Calu3 (cell line): ENCODE measurements around the gene TNFRSF8. TPM values are rescaled to one million over a fixed set of nuclear protein-coding genes. Genes with fewer than 3 reads are reported as not detected.

Experiments used
- BruUV-seq: library from RNA; stranded (reverse); fragments of 400-500 nt; replicated peaks from 2 replicates; lab custom pipeline; 2021; lab: Mats Ljungman, UMichigan
- CTCF ChIA-PET: fragments of 300-600 bp; sonication (Branson Sonifier 250); formaldehyde crosslinking; loops from one replicate; lab custom pipeline; 2022; ENCODE audit warnings: antibody characterized with exemption; lab: Charles Lee
- DNase-seq: peaks from one replicate; pipeline ENCODE4 v3.0.0; 2022
- H3K27ac Mint-ChIP-seq: one replicate; pipeline ENCODE4 v1.8.0; 2022; ENCODE audit warnings: mixed read lengths; ENCODE audit not compliant: unreplicated experiment
- H3K27me3 Mint-ChIP-seq: one replicate; pipeline ENCODE4 v1.8.0; 2022; ENCODE audit warnings: mixed read lengths; ENCODE audit not compliant: unreplicated experiment
- H3K36me3 Mint-ChIP-seq: one replicate; pipeline ENCODE4 v1.8.0; 2022; ENCODE audit warnings: mild to moderate bottlenecking, moderate library complexity, mixed read lengths; ENCODE audit not compliant: insufficient read depth, unreplicated experiment
- H3K4me1 Mint-ChIP-seq: one replicate; pipeline ENCODE4 v1.8.0; 2022; ENCODE audit warnings: mild to moderate bottlenecking, low read depth, mixed read lengths; ENCODE audit not compliant: unreplicated experiment
- H3K4me3 Mint-ChIP-seq: one replicate; pipeline ENCODE4 v1.8.0; 2022; ENCODE audit warnings: mild to moderate bottlenecking, low read depth, moderate library complexity, mixed read lengths; ENCODE audit not compliant: unreplicated experiment
- H3K9me3 Mint-ChIP-seq: one replicate; pipeline ENCODE4 v1.8.0; 2022; ENCODE audit warnings: low read depth, mixed read lengths; ENCODE audit not compliant: unreplicated experiment
- CTCF ChIP-seq: fragments of 200-600 bp; IDR thresholded peaks from one replicate; pipeline ENCODE4 v1.8.0; 2022; ENCODE audit warnings: antibody characterized with exemption; ENCODE audit not compliant: unreplicated experiment
- intact Hi-C: fragments of 100-400 bp; cut with micrococcal nuclease; formaldehyde crosslinking; loops from one replicate; pipeline ENCODE4 v1.10.0; 2022; ENCODE audit not compliant: unreplicated experiment
- total RNA-seq: library from RNA; stranded (reverse); gene quantifications from 2 replicates; pipeline ENCODE4 v1.2.3, GENCODE V29; 2022

The TNFRSF8 gene
- total RNA-seq, 1 experiment from 2014 or later = not detected

GRCh38 chr1:12121212-12122003 is 58.3 kb downstream of the TNFRSF8 start:
- H3K4me1 Mint-ChIP-seq = peaks cover 12% of the 10 kb centered on the region
- H3K4me3 Mint-ChIP-seq = no peak overlapping the region
- H3K36me3 Mint-ChIP-seq = no peaks in the 10 kb centered on the region
- H3K27me3 Mint-ChIP-seq = peaks cover 37% of the 10 kb centered on the region
- no peak for DNase-seq
- CTCF ChIA-PET = interaction anchor here (0.5 kb wide), 1 partner anchor 42 kb away, joined by 3 read pairs; no protein-coding TSS in a partner anchor
- intact Hi-C loops = no loop called here
- TF ChIP-seq CTCF = no peak
- H3K27ac Mint-ChIP-seq = no peak overlapping the region
- no TSS peak for BruUV-seq
- H3K9me3 Mint-ChIP-seq = peaks cover 3% of the 10 kb centered on the region

DNA sequence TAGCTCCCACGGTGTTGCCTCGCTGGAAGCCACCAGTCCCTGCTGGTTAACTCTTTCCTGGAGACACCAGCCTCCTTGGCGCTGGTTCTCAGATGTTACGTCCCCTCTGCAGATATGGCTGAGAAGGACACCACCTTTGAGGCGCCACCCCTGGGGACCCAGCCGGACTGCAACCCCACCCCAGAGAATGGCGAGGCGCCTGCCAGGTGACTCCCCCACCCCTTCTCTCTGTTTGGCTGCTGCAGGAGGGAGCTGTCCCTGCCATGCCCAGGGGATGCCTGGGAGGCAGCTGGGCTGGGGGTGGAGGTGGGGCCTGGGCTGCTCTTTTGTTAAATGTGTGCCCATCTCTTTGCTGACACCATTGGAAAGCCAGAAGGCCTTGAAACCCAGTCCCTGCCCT is 60.1 kb downstream of the TNFRSF8 start:
- Mint-ChIP-seq H3K4me1 (peaks cover 12% of the 10 kb centered on the region), H3K36me3 (no peaks in the 10 kb centered on the region), H3K9me3 (peaks cover 3% of the 10 kb centered on the region), H3K27ac (no peak overlapping the region), H3K27me3 (peaks cover 37% of the 10 kb centered on the region), H3K4me3 (no peak overlapping the region)
- CTCF ChIA-PET = no interaction called here
- BruUV-seq = no TSS peak
- no peak for TF ChIP-seq CTCF
- no peak for DNase-seq
- intact Hi-C loops = no loop called here

- peaks cover 33% of the 10 kb centered on the region for H3K27me3 Mint-ChIP-seq
- peaks cover 12% of the 10 kb centered on the region for H3K4me1 Mint-ChIP-seq
- no peak overlapping the region for H3K4me3 Mint-ChIP-seq
- CTCF ChIA-PET = interaction anchor here (0.5 to 1.9 kb wide), 10 partner anchors 22 to 131 kb away, joined by 3 to 18 read pairs (median 4); no protein-coding TSS in a partner anchor
- no peak overlapping the region for H3K27ac Mint-ChIP-seq
- TF ChIP-seq CTCF = peak; percentile 88
- DNase-seq = peak; percentile 71
- no TSS peak for BruUV-seq
- intact Hi-C loops = loop anchor here (1.0 kb wide), 1 partner anchor 84 kb away; no protein-coding TSS in a partner anchor
- H3K36me3 Mint-ChIP-seq = no peaks in the 10 kb centered on the region
- peaks cover 3% of the 10 kb centered on the region for H3K9me3 Mint-ChIP-seq
Observed at GRCh38 chr1:12124693-12125421, 61.8 kb downstream of the TNFRSF8 start.

DNA sequence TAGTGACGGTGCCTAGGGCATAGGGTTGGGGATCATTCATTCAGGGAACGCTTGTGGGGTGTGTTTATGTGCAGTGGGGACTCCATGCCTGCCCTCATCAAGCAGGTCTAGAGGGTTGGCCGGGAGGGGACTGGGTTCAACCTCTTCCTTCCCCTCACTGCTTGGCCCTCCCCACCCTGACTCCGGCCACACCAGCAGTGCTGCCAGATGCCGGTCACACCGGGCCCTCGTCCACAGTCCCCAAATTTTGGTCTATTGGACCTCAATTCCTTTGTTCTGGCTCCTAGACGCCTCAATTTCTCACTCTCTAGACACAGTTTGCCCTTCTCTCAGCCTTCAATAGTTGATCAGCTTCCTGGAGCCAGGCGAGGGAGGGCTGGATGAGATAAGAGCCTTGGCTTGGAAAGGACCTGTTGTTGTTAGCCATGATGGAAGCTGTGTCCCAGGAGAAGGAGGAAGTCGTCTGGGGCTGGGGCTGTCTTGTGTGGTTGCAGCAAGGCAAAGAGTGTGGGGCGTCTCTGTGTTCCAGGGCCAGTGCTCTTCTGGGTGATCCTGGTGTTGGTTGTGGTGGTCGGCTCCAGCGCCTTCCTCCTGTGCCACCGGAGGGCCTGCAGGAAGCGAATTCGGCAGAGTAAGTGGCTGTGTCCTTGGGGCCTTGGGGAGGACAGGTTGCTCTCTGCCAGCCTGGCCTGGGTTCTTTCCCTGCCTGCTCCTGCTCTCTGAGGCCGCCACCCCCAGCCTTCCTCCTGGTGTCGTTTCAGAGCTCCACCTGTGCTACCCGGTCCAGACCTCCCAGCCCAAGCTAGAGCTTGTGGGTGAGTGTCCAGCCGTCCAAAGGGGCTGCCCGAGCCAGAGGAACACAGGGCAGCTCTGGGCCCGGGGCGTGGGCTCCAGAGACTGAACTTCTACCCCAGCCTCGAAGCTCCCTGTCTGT is 62.6 kb downstream of the TNFRSF8 start:
- CTCF ChIA-PET = interaction anchor here (0.5 to 1.9 kb wide), 6 partner anchors 22 to 84 kb away, joined by 3 to 18 read pairs (median 5); no protein-coding TSS in a partner anchor
- intact Hi-C loops = loop anchor here (1.0 kb wide), 1 partner anchor 84 kb away; no protein-coding TSS in a partner anchor
- no peak overlapping the region for H3K27ac Mint-ChIP-seq
- no peak for DNase-seq
- no peak overlapping the region for H3K4me3 Mint-ChIP-seq
- TF ChIP-seq CTCF = no peak
- H3K9me3 Mint-ChIP-seq = no peaks in the 10 kb centered on the region
- peaks cover 25% of the 10 kb centered on the region for H3K27me3 Mint-ChIP-seq
- peaks cover 12% of the 10 kb centered on the region for H3K4me1 Mint-ChIP-seq
- H3K36me3 Mint-ChIP-seq = no peaks in the 10 kb centered on the region
- no TSS peak for BruUV-seq
